ENCODE data around the gene STK24. TPM values are rescaled to one million over a fixed set of nuclear protein-coding genes. Genes with fewer than 3 reads are reported as not detected.

The STK24 gene
- polyA plus RNA-seq, 1 of the 3 experiments (the other 2 are of a cell fraction), result 30.5 TPM

GRCh38 chr13:98577836-98578285 lies 954 bp upstream of the STK24 start:
- Histone ChIP-seq H3K36me3 (replicated peaks in 1 of 2; ENCODE audit: control insufficient read depth in 1 of 2, insufficient read depth in 2 of 2, low read length in 1 of 2) (no peaks in the 10 kb centered on the region), H3F3A (replicated peaks; ENCODE audit: insufficient read depth) (peaks cover 17% of the 10 kb centered on the region), H3K9me3 (no peaks in the 10 kb centered on the region), H3K9me2 (no peaks in the 10 kb centered on the region), H3K27ac (ENCODE audit: low read depth in 2 of 2, low read length in 1 of 2) (peak overlapping the region; percentile 87 to 91), H3K4me3 (ENCODE audit: low read depth in 2 of 2, low read length in 1 of 2) (peak overlapping the region; percentile 68 to 92), H4K20me1 (ENCODE audit: insufficient read depth) (peaks cover 32% of the 10 kb centered on the region), H3K4me2 (peak overlapping the region; percentile 89), H3K79me2 (ENCODE audit: insufficient read depth) (peaks cover 37% of the 10 kb centered on the region), H3K27me3 (ENCODE audit: insufficient read depth) (no peaks in the 10 kb centered on the region), H3K9ac (peak overlapping the region; percentile 92; the same call in 1 of the 2 replicates), H3K4me1 (ENCODE audit: control insufficient read depth in 1 of 2, insufficient read depth in 2 of 2, low read depth in 1 of 2, low read length in 1 of 2) (peaks cover 18 to 35% of the 10 kb centered on the region in 2 experiments), H2AFZ (ENCODE audit: low read depth) (peak overlapping the region; percentile 89)
- TF ChIP-seq ELF1 (IDR thresholded peaks at IDR 0.05) (no peak), TEAD4 (IDR thresholded peaks at IDR 0.05; ENCODE audit: borderline replicate concordance, insufficient read depth) (no peak), USF2 (IDR thresholded peaks at IDR 0.05; ENCODE audit: borderline replicate concordance, low read depth, low read length) (no peak), CTCF (IDR thresholded peaks at IDR 0.05) (no peak)
- POLR2A ChIA-PET, result interaction anchor here (1.0 kb wide), 1 partner anchor 9 kb away, joined by 3 read pairs; no protein-coding TSS in a partner anchor
- DNase-seq, result no peak
- CTCF ChIA-PET, result interaction anchor here (1.1 to 1.7 kb wide), 3 partner anchors 75 to 133 kb away, joined by 5 to 8 read pairs (median 7); no protein-coding TSS in a partner anchor
- 82% methylated on average over 13 of the region's 13 CpGs for WGBS (ENCODE audit: low lambda C conversion rate)

GRCh38 chr13:98576200-98576945 lies 534 bp downstream of the STK24 start:
- no peaks in the 10 kb centered on the region for H3K36me3 ChIP-seq (replicated peaks in 1 of 2; ENCODE audit: control insufficient read depth in 1 of 2, insufficient read depth in 2 of 2, low read length in 1 of 2)
- no peaks in the 10 kb centered on the region for H3K9me2 ChIP-seq
- H3F3A ChIP-seq (replicated peaks; ENCODE audit: insufficient read depth), result peaks cover 11% of the 10 kb centered on the region
- H3K27me3 ChIP-seq (ENCODE audit: insufficient read depth), result no peaks in the 10 kb centered on the region
- WGBS (ENCODE audit: low lambda C conversion rate), result no CpG with 5 or more reads among the region's 98 CpGs
- ChIA-PET CTCF (interaction anchor here (0.8 to 1.7 kb wide), 6 partner anchors 22 to 131 kb away, joined by 3 to 8 read pairs (median 4); no protein-coding TSS in a partner anchor), POLR2A (interaction anchor here (1.6 kb wide), 1 partner anchor 130 kb away, joined by 4 read pairs; no protein-coding TSS in a partner anchor)
- H3K27ac ChIP-seq (ENCODE audit: low read depth in 2 of 2, low read length in 1 of 2), result peak overlapping the region; percentile 57 to 85; a peak in 3 of 4 replicates
- peaks cover 28 to 35% of the 10 kb centered on the region in 2 experiments for H3K4me1 ChIP-seq (ENCODE audit: control insufficient read depth in 1 of 2, insufficient read depth in 2 of 2, low read depth in 1 of 2, low read length in 1 of 2)
- peaks cover 47% of the 10 kb centered on the region for H4K20me1 ChIP-seq (ENCODE audit: insufficient read depth)
- DNase-seq, result peak; percentile 80
- no peak overlapping the region for H2AFZ ChIP-seq (ENCODE audit: low read depth)
- peak overlapping the region; percentile 76 to 92 for H3K4me3 ChIP-seq (ENCODE audit: low read depth in 2 of 2, low read length in 1 of 2)
- peaks cover 51% of the 10 kb centered on the region for H3K79me2 ChIP-seq (ENCODE audit: insufficient read depth)
- peak overlapping the region; percentile 90 for H3K9ac ChIP-seq
- no peak for TF ChIP-seq RCOR1 (IDR thresholded peaks at IDR 0.05; ENCODE audit: low read length)
- TF ChIP-seq IRF3 (IDR thresholded peaks at IDR 0.05; ENCODE audit: low read depth, low read length), result no peak
- TF ChIP-seq SIN3A (IDR thresholded peaks at IDR 0.05; ENCODE audit: borderline replicate concordance, low read depth, low read length), result 0 out of 2 replicates have a peak, but pooled peaks have one; percentile 4
- 0 out of 2 replicates have a peak, but pooled peaks have one; percentile 4 for TF ChIP-seq TAF1 (IDR thresholded peaks at IDR 0.05; ENCODE audit: borderline replicate concordance, low read depth, low read length)
- TF ChIP-seq SMC3 (IDR thresholded peaks at IDR 0.05; ENCODE audit: low read depth, low read length), result no peak
- no peaks in the 10 kb centered on the region for H3K9me3 ChIP-seq
- peak overlapping the region; percentile 76 for H3K4me2 ChIP-seq
